ENCODE data around the gene MAN1B1.

Gene MAN1B1

GRCh38 chr9:137052293-137052692 is 34.5 kb upstream of the MAN1B1 start:
- DNase-seq (ENCODE audit: low read depth), result no peak
- no peak overlapping the region for H3K4me3 ChIP-seq (ENCODE audit: low read depth, low read length)
- in situ Hi-C loops (cut with HindIII; ENCODE audit: low sequenced_read_pairs), result no loop called here
- TF ChIP-seq CTCF (IDR thresholded peaks at IDR 0.05; ENCODE audit: low read depth, low read length, missing control alignments), result no peak

- no peak for DNase-seq (ENCODE audit: low read depth)
- in situ Hi-C loops (cut with HindIII; ENCODE audit: low sequenced_read_pairs), result no loop called here
- TF ChIP-seq CTCF (IDR thresholded peaks at IDR 0.05; ENCODE audit: low read depth, low read length, missing control alignments), result no peak
- H3K4me3 ChIP-seq (ENCODE audit: low read depth, low read length), result no peak overlapping the region
Observed at GRCh38 chr9:137052998-137053943, 33.5 kb upstream of the MAN1B1 start.

GRCh38 chr9:137053944-137054931 is 32.5 kb upstream of the MAN1B1 start, which contains the start of gene ENTPD2:
TSS of gene ENTPD2 (minus strand) at chr9:137054061. CDS start at chr9:137053997, 64 bp downstream.
- DNase-seq (ENCODE audit: low read depth), result no peak
- in situ Hi-C loops (cut with HindIII; ENCODE audit: low sequenced_read_pairs), result no loop called here
- no peak for TF ChIP-seq CTCF (IDR thresholded peaks at IDR 0.05; ENCODE audit: low read depth, low read length, missing control alignments)
- no peak within 1 kb of the TSS for H3K4me3 ChIP-seq (ENCODE audit: low read depth, low read length)

- no peak for DNase-seq (ENCODE audit: low read depth)
- no peak overlapping the region for H3K4me3 ChIP-seq (ENCODE audit: low read depth, low read length)
- in situ Hi-C loops (cut with HindIII; ENCODE audit: low sequenced_read_pairs), result no loop called here
- TF ChIP-seq CTCF (IDR thresholded peaks at IDR 0.05; ENCODE audit: low read depth, low read length, missing control alignments), result no peak
Observed at GRCh38 chr9:137054932-137055384, 31.8 kb upstream of the MAN1B1 start.

GRCh38 chr9:137055385-137056364 is 31.1 kb upstream of the MAN1B1 start:
- in situ Hi-C loops (cut with HindIII; ENCODE audit: low sequenced_read_pairs), result no loop called here
- DNase-seq (ENCODE audit: low read depth), result peak; percentile 80
- TF ChIP-seq CTCF (IDR thresholded peaks at IDR 0.05; ENCODE audit: low read depth, low read length, missing control alignments), result no peak
- no peak overlapping the region for H3K4me3 ChIP-seq (ENCODE audit: low read depth, low read length)
